ENCODE measurements around the gene SPRY1.

The SPRY1 gene

DNA sequence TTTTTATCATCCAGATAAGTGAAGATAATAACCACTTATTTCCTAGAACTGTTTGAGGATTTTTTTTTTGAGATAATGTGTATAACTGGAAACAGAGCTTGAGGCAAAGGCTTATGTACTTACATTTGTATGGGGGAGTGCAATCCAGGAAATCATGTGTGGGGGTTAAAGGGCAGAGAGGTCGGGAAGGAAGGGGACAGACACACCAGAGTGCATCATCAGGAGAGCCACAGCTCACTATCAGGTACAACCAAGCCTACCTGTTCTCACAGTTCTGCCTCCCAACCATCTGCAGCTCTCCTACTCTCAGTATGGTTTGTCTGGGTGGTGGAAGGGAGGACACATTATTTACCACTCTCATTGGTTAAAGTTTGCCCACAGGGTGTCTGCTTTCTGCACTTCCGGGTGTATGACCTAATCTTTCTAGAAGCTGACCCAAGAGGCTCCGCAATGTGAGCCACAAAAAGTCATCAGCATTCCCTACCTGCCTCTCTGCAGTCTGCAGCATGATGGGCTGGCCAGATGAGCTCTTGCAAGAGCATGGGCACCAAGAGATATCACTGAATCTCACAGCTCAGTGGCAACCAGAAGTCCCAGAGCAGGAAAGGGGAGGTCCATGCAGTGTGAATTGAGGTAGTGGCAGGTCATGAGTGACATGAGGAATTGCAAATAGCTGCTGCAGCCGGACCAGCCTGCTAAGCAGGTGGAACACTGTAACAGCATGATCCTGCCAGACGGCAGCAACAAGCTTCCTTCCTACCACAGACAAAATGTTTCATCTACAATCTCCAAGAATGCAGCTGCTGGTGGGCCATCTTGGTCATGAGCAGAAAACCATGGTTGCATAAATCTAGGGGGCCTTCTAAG, 36.9 kb upstream of the SPRY1 start:
- no peak for DNase-seq (ENCODE audit: low spot score)
- no peak for TF ChIP-seq CTCF (IDR thresholded peaks at IDR 0.05; ENCODE audit: borderline replicate concordance, control extremely low read depth, extremely low read depth, insufficient read depth, missing control alignments)
- in situ Hi-C loops (cut with MboI; ENCODE audit: low sequenced_read_pairs, unreplicated experiment), result no loop called here

GRCh38 chr4:123361195-123361861, 35.3 kb upstream of the SPRY1 start:
- TF ChIP-seq CTCF (IDR thresholded peaks at IDR 0.05; ENCODE audit: borderline replicate concordance, control extremely low read depth, extremely low read depth, insufficient read depth, missing control alignments), result no peak
- DNase-seq (ENCODE audit: low spot score), result no peak
- in situ Hi-C loops (cut with MboI; ENCODE audit: low sequenced_read_pairs, unreplicated experiment), result no loop called here

- in situ Hi-C loops (cut with MboI; ENCODE audit: low sequenced_read_pairs, unreplicated experiment), result no loop called here
- no peak for TF ChIP-seq CTCF (IDR thresholded peaks at IDR 0.05; ENCODE audit: borderline replicate concordance, control extremely low read depth, extremely low read depth, insufficient read depth, missing control alignments)
- DNase-seq (ENCODE audit: low spot score), result no peak
These were observed 34.5 kb upstream of the SPRY1 start for GRCh38 chr4:123362103-123362502.

DNA sequence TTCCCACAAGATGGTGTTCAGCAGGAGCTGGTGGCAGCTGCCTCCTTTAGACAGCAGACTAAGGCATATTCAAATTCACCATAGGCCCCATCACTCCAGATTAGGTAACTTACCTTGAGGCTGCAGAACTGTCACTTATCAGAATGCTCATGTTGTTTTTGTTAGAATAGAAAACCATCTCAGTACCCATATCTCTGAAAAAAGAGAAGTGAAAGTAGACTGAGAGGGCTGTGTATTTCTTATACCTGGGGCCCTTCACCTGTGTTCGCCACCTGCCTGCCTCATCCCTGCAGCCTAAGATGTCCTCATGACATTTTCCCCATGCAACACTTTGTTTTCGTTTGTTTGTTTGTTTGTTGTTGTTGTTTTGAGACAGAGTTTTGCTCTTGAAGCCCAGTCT, 32.9 kb upstream of the SPRY1 start:
- DNase-seq (ENCODE audit: low spot score), result no peak

DNA sequence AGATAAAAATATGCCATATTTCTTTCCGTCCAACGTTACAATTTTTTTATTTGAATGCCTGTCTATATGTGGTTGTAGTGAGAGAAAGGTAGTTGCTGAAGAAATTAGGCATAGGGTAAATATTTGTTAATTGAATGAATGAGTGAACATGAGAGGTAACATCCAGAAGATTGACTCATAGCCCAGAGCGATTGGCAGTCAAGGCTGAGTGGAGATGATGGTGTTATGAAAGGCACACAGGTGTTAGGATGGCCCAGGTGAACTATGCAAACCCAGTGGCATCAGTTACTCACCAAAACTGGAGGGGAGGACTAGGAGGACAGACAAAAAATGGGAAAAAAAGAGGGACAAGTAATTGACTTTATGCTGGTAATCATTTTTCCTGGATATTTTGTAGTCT, 31.7 kb upstream of the SPRY1 start:
- DNase-seq (ENCODE audit: low spot score), result no peak
- in situ Hi-C loops (cut with MboI; ENCODE audit: low sequenced_read_pairs, unreplicated experiment), result no loop called here
- no peak for TF ChIP-seq CTCF (IDR thresholded peaks at IDR 0.05; ENCODE audit: borderline replicate concordance, control extremely low read depth, extremely low read depth, insufficient read depth, missing control alignments)

More for the DNA sequence above, 32.9 kb upstream of the SPRY1 start:
- TF ChIP-seq CTCF (IDR thresholded peaks at IDR 0.05; ENCODE audit: borderline replicate concordance, control extremely low read depth, extremely low read depth, insufficient read depth, missing control alignments), result no peak
- in situ Hi-C loops (cut with MboI; ENCODE audit: low sequenced_read_pairs, unreplicated experiment), result no loop called here

DNA sequence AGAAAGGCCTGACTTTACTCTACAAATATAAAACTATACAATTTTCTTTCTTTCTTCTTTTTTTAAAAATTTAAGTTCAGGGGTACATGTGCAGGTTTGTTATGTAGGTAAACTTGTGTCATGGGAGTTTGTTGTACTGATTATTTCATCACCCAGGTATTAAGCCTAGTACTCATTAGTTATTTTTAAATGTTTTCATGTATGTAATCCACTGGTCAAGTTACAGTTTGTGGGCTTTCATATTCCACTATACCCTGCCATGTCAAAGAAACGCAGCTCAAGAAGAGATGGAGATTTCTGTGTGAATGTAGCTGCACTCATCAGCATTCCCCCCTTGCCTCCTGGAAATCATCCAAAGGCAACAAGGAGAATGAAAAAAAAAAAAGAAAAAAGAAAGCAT, 31.2 kb upstream of the SPRY1 start:
- in situ Hi-C loops (cut with MboI; ENCODE audit: low sequenced_read_pairs, unreplicated experiment), result no loop called here
- TF ChIP-seq CTCF (IDR thresholded peaks at IDR 0.05; ENCODE audit: borderline replicate concordance, control extremely low read depth, extremely low read depth, insufficient read depth, missing control alignments), result no peak
- DNase-seq (ENCODE audit: low spot score), result no peak

Data from GM13976 (cell line).